ENCODE measurements around the gene CNKSR1.

CNKSR1 gene

DNA sequence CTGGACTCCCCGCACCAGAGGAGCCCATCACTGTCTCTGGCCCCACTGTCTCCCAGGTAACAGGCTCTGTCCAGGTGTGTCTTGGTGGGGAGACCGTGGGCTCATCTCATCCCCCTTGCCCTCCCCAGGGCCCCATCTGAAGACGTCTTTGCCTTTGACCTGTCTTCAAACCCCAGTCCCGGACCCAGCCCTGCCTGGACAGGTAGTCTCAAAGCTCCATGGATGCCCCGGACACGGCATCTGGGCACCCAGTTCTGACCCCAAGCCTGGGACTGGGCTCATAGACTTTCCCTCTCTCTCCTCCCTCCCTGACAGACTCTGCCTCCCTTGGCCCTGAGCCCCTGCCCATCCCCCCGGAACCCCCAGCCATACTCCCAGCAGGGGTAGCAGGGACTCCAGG is 6.8 kb downstream of the CNKSR1 start:
- no peak for DNase-seq (ENCODE audit: low read depth in 3 of 3)

DNA sequence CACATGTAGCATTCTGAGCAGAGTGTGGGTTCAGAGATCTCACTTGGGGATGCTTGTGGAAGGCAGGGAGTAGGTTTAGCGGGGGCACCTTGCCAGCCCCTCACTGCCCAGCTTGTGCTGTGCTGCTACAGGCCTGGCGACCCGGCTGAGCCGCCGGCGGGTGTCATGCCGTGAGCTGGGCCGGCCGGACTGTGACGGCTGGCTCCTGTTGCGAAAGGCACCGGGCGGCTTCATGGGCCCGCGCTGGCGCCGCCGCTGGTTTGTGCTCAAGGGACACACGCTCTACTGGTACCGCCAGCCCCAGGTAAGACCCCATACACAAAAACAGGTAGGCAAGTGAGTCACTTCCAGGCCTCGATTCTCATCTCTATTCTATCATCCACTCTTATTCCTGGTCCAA is 7.6 kb downstream of the CNKSR1 start:
- DNase-seq (ENCODE audit: low read depth in 3 of 3), result no peak

DNA sequence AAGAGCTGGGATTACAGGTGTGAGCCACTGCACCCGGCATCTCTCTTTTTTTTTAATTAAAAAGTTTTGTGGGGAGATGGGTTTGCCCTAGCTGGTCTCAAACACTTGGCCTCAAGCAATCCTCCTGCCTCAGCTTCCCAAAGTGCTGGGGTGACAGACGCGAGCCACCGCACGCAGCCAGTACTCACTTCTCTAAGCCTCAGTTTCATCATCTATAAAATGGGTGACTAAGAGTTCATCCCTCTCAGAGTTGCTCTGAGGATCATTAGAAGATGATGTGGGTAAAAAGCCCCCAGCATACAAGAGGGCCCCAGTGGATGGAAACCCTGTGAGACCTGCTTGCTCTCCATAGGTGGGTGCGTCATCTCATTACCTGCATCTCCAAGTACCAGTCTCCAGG is 10.6 kb downstream of the CNKSR1 start:
- DNase-seq (ENCODE audit: low read depth in 3 of 3), result no peak

DNA sequence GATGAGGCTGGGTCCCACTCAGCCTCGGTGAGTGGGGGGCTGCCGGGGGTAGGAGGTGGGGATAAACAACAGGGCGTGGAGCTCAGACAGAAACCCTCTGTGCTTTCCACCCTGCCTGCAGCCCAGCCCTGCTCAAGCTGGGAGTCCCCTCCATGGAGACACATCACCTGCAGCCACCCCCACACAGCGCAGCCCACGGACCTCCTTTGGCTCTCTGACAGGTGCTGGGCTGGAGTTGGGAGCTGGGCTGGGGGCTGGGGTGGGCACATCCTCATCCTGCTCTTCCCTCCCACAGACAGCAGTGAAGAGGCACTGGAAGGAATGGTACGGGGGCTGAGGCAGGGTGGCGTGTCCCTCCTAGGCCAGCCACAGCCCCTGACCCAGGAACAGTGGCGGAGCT is 11.2 kb downstream of the CNKSR1 start:
- DNase-seq (ENCODE audit: low read depth in 3 of 3), result no peak

DNA sequence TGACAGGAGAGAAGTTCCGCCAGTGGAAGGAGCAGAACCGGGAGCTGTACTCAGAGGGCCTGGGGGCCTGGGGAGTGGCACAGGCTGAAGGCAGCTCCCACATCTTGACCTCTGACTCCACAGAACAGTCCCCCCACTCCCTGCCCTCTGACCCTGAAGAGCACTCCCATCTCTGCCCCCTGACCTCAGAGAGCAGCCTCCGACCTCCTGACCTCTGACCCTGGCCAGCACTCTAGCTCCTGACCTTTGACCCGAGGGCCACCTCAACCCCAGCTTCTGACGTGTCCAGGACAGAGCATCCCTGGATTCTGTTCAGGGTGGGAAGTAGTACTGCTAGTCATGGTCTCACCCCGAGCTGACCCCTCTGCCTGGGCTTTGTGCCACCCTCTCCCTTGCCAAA is 12.0 kb downstream of the CNKSR1 start:
- DNase-seq (ENCODE audit: low read depth in 3 of 3), result no peak

DNA sequence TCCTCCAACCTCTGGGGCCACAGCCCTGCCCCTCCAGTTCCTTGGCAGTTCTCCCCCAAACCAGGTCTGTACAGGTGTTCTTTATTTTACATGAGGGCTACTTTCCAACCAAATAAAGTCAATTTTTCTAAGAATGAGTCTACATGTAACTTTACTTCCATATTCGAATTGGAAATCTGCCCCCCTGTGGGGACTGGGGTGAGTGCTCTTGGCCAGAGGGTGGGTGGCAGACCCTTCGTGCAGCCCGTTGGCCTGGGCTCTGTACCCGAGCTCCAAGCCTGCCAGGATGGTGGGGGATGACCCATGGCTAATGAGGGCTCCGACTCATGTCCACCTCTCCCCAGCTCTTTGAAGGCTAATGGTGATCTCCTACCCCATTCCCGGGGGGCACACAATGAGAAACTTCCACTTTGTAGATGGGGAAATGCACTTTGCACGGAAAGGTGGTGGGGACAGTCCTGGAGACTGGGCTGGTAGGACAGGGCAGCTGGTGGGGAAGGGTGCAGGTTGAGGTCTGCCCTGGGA is 12.5 kb downstream of the CNKSR1 start:
- no peak for DNase-seq (ENCODE audit: low read depth in 3 of 3)

DNA sequence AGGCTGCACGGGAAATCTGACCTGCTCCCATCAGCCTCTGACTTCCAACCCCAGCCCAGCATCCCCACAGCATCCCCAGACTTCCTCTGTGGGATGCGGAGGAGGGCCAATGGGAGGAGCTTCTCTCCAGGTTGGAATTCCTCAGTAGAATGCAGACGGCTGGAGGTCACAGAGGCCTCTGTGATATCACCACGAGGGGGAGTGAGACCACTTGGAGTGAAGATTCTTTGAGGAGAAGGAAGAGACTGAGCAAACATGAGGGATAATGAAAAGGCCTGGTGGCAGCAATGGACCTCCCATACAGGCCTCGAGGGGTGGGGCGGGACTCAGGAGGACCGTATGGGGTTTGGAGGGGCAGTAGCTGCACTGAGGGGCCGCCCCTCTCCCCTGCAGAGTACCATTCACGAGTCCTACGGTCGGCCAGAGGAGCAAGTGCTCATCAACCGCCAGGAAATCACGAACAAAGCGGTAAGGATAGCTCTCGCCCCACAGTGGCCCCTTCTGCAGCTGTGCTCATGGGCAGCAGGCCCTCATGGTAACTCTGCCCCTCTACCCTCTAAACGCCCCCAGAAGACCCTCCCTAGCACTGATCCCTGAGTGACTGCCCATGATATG is 13.2 kb downstream of the CNKSR1 start, which contains the start of gene CATSPER4:
CATSPER4 (plus strand) TSS at position 230 of the 615 bp plus-strand sequence; CDS start at position 256, 26 bp downstream.
- DNase-seq (ENCODE audit: low read depth in 3 of 3), result no peak

DNA sequence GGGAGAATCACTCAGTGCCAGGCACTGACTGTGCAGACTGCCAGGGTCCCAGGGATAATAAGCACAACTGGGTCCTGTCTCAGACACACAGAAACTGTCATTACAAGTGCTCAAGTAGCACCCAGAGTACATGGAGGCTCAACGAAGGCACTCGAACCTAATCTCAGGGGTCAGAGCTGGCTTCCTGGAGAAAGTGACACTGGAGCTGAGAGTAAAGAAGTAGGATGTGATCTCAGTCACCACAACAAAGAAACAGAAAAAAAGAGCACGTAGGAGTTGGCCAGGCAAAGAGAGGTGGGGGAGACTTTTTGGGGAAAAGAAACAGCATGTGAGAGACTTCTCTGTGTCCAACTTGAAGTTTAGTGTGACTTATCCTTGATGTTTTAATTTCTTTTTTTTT is 14.4 kb downstream of the CNKSR1 start:
- DNase-seq (ENCODE audit: low read depth in 3 of 3), result peak in 1 of 3 experiments; percentile 19

DNA sequence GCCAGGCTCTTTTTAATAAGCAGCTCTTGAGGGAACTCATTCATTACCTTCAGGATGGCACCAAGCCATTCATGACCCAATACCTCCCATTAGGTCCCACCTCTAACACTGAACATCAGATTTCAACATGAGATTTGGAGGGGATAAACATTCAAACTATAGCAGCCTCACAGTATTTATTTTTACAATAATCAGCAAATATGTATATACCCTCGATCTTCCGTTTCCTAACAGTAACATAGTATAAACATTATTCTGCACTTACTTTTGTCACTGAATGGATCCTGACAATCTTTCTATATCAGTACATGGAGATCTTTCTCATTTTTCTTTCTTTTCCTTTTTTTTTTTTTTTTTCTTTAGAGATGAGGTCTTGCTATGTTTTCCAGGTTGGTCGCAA is 18.5 kb downstream of the CNKSR1 start:
- DNase-seq (ENCODE audit: low read depth in 3 of 3), result no peak

DNA sequence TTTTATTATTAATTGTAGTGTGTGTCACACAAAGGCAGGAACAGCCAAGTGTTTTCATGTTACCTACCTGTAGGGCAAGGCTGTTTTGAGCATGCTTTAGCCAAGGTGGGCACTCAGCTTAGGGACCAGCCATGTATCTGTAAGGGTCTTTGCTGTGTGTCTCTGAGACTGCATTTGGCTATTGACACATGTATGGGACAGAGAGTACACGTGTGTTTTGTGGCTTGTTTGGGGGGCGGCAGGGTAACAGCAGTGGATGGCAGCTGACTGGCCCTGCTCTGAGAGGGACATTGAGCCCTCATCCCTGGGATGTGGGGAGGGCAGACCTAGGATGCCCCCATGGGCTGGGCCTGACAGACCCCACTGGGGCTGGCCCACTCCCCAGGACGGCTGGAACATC is 20.0 kb downstream of the CNKSR1 start:
- DNase-seq (ENCODE audit: low read depth in 3 of 3), result no peak

DNA sequence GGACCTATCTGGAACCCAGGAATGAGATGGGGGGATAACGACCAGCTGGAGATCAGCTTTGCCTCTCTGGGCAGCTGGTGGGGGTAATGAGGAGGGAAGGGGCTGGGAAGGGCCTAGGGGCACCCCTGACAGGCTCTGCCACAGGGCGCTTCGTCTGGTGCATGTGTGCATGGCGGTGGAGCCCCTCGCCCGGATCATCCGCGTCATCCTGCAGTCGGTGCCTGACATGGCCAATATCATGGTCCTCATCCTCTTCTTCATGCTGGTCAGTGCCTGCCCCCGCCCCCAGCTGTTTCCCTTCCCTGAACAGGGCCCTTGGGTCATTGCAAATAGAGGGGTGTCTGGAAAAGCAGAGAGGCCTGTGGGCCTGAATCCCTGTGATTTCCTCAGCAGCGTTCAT is 20.5 kb downstream of the CNKSR1 start:
- no peak for DNase-seq (ENCODE audit: low read depth in 3 of 3)

DNA sequence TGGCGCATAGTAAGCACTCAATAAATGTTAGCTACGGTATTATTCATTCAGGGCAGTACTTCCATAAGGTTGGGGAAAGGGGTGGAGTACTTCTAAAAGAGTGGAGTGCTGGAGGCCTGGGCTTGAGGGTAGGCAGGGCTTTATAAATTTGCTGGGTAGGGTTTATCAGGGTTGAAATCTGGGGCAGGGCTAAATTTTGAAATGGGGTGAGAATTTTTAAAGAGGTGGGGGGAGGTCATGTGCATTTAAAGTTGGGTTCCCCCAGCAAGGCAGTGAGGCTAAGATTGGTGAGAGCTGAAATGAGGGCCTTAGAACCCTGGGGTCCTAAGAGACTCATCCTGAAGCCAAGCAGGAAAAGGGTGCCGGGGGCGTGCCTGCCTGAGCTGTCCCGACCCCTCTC is 23.1 kb downstream of the CNKSR1 start:
- no peak for DNase-seq (ENCODE audit: low read depth in 3 of 3)

DNA sequence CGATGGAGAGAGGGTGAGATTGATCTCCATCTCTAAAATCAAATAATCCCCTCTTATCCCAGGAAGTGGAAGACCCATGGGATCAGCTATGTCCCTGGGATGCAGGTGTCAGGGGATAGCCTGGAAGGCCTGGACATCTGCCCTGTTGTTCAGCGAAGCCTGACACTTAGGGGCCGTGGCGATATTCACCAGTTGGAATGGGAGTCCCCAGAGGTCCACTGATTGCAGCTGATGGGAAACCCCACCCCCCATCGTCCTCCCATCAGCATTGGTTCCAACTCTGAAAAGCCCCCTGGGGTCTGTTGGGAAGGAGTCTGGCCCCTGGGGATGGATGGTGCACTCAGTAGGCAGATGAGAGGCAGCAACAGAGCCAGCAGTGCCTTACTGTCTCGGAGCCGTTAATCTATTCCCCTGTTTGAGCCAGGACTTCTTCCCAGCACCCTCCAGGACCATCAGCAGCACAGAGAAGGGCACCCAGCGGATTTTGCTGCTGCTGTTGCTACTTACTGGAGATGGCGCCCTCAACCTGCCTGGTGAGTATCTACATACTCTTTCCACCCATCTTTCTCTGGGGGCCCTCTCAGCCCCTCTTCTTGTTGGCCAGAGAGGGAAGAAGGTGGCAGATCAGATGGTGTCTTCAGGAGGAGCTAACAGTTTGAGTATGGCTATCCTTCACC is 26.5 kb downstream of the CNKSR1 start:
- no peak for DNase-seq (ENCODE audit: low read depth in 3 of 3)

DNA sequence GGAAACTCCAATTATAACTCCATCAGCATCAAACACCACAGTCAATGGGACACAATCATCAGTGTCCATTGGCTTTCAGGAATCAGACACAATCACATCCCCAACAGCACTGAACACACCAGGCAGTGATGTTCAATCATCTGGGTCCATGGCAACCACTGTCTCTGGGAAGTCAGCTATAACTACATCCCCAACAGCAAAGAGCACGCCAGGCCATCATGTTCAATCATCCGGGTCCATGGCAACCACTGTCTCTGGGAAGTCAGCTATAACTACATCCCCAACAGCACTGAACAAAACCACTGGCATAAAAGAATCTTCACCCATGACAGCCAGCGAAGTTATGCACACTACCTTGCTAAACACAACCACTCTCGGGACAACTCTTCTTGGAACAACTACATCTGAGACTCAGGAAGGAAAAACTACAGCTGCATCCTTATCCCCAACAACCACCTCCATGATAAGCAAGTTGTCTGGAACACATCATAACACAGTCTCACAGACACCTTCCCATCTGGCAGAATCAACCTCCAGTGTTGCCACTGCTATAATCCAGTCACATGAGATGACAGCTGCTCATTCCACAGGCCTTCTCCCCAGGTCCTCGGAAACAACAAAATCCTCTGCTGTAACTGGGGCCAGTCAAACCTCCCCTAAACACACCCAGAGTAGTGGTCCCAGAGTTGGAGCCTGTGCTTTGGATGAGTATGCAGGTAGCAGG is 33.0 kb downstream of the CNKSR1 start:
- no peak for DNase-seq (ENCODE audit: low read depth in 3 of 3)

DNA sequence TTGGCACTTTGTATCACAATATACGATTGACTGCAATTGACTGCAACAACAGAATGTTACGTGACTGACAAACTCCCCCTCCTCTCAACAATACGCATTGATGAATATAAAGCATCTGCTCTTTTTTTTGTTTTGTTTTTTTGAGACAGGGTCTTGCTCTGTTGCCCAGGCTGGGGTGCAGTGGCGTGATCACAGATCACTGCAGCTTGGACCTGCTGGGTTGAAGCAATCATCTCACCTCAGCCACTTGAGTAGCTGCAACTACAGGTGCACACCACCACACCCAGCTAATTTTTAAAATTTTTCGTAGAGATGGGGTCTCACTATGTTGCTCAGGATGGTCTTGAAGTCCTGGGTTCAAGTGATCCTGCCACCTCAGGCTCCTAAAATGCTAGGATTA is 35.4 kb downstream of the CNKSR1 start:
- DNase-seq (ENCODE audit: low read depth in 3 of 3), result no peak

DNA sequence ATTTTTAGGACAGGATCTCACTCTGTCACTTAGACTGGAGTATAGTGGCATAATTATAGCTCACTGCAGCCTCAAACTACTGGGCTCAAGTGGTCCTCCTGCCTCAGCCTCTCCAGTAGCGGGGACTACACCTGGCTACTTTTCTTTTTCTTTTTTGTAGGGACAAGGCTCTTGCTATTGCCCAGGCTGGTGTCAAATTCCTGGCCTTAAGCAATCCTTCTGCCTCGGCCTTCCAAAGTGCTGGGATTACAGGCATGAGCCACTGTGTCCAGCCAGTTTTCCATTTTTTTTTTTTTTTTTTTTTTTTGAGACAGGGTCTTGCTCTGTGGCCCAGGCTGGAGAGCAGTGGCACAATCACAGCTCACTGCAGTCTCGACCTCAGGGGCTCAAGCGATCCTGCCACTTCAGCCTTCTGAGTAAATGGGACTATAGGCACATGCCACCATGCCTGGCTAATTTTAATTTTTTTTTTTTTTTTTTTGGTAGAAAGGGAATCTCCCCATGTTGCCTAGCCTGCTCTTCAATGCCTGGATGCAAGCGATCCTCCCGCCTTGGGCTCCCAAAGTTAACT is 36.1 kb downstream of the CNKSR1 start:
- DNase-seq (ENCODE audit: low read depth in 3 of 3), result no peak

DNA sequence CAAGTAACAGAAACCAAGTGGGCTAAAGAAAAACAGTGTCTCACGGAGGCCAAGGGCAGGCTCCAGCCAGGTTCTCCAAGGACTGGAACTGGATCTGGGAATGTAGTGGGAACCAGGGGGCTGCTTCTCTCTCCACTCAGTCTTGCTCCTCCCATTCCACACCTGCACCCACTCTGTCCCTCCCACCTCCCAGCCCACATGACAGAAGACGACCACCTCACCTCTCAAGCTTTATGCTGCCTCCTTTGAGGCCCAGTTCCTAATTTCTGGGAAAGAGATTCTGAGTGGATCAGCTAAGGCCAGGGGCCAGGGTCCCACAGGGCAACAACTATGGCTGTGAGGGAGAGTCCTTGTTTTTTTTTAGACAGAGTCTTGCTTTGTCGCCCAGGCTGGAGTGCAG is 38.0 kb downstream of the CNKSR1 start:
- no peak for DNase-seq (ENCODE audit: low read depth in 3 of 3)

DNA sequence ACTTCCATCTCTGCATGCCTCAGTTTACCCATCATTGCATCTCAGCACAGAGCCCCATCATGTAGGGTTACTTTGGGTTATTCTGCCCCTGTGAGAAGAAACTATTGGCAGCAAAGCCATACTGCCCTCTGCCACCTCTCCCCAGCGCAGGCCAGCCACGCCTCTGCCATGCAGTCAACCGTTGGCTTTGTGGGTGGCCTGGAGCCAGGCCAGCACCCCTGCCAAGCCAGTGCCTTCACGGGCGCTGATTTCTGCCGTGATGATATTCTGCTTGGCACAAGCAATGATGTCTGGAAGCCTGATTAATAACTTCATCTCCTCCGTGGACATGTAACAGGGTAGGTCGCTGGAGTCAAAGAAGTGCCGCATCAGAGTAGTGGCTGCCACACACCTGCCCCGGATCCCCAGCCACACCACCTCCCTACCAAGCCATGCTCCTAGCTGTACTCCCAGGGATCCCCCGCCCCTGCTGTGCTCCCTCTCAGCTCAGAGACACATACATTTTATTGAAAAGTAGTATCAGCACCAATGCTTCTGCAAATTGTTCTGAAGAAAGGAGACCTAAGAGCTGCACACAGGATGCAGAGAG is 41.7 kb downstream of the CNKSR1 start:
- DNase-seq (ENCODE audit: low read depth in 3 of 3), result no peak

DNA sequence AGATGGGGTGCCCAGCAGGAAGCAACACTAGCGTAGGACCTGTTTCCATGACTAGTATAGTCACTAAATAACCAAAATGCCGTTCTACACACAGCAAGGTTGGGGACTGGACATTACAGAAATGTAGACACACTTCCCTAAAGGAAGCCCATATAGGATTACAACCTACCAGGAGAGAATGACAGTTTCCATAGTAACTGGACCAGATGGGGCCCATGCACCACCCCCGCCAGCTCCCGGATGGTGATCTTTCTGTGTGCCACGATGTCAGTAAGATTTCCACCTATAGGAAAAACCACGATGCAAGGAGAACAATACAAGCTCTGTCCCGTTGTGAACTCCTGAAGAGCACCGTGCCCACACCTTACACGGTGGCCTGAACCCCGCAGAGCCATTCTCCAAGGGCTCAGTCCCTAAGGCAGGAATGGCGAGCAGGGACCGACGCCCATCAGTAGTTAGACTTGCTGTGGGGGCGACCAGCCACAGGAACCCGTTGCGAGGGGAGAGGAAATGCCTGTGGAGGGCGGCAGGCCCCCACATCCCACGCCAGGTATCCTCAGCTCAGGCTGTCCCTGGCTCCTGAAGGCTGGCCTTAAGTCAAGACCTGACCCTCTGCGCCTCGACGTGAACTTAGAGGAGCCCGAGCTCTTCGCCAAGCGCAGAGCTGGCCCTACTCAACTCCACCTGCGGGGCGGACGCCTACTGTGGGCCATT is 43.1 kb downstream of the CNKSR1 start:
- no peak for DNase-seq (ENCODE audit: low read depth in 3 of 3)

DNA sequence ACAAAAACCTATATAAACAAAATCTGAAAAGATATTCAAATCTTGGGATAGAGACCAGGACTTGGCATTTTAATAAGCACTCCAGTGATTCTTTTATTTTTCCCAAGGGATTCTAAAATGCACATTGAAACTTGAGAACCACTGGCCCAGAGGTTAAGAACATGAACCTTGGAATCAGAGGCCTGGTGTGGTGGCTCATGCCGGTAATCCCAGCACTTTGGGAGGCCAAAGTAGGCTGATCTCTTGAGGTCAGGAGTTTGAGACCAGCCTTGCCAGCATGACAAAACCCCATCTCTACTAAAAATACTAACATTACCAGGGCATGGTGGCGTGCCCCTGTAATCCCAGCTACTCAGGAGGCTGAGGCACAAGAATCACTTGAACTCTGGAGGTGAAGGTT is 43.8 kb downstream of the CNKSR1 start:
- DNase-seq (ENCODE audit: low read depth in 3 of 3), result no peak

DNA sequence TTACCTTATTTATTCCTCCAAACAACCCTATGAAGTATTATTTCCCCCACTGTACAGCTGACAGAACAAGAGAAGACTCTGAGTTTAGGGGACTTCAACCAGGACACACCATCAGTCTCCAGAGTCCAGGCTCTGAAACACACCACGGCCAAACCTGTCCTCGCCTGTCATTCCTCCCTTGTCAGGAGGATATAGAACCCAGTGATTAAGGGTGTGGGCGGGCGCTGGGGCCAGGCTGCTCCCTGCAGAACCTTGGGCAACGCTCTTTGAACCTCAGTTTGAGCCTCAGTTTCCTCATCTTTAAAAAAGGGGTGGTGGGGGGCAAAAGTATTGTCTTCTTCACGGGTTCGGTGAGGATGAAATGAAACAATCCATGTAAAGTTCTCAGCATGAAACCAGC is 47.3 kb downstream of the CNKSR1 start:
- no peak for DNase-seq (ENCODE audit: low read depth in 3 of 3)
